Measurements from ENCODE around the gene ADAM12.

The ADAM12 gene

DNA sequence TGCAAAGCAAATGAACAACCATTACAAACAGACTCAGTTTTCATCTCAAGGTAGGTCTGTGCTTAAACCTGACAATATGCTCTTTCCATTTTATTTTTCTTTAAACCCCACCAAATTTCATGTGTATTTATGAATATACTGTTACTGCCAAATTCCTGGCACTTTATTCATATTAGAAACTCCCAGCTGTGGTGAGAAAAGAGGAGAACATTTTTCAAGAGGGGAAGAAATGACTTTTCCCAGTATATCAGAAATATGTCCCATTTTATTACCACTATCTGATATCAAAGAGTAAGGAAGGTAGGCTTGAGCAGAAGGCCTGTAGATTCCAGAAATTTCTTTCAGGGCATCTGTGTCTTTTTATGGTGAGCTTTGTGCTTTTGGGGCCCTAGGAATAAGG, 189.6 kb downstream of the ADAM12 start:
- TF ChIP-seq, protein P1, sequence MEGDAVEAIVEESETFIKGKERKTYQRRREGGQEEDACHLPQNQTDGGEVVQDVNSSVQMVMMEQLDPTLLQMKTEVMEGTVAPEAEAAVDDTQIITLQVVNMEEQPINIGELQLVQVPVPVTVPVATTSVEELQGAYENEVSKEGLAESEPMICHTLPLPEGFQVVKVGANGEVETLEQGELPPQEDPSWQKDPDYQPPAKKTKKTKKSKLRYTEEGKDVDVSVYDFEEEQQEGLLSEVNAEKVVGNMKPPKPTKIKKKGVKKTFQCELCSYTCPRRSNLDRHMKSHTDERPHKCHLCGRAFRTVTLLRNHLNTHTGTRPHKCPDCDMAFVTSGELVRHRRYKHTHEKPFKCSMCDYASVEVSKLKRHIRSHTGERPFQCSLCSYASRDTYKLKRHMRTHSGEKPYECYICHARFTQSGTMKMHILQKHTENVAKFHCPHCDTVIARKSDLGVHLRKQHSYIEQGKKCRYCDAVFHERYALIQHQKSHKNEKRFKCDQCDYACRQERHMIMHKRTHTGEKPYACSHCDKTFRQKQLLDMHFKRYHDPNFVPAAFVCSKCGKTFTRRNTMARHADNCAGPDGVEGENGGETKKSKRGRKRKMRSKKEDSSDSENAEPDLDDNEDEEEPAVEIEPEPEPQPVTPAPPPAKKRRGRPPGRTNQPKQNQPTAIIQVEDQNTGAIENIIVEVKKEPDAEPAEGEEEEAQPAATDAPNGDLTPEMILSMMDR (IDR thresholded peaks at IDR 0.05; ENCODE audit: borderline replicate concordance, insufficient read depth, low read depth, low read length) = no peak
- no peak overlapping the region for H3K4me3 ChIP-seq (ENCODE audit: low read depth, low read length)

DNA sequence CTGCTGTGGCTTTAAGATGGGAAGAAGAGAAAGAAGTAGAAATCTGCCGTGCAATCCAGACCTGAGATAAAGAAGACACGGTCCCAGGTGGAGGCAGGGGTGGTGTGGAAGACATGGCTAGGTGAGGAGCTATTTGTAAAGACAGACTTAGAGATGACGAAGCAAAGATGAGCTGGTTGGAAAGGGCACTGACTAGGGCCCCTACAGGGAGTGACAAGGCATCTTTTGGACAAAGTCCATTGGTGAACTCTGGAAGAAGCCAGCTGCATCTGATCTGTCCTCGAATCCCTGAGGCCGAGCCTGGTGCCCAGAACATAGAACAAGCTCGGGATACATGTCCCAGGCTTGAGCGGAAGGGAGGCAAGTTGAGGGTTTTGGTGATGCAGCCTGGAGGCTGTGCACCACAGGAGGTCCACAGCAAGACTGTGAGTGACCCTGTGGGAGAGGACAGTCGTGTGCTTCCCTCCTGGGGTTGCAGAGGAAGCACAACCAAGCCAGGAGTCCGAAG, 191.2 kb downstream of the ADAM12 start:
- TF ChIP-seq, protein P1 (IDR thresholded peaks at IDR 0.05; ENCODE audit: borderline replicate concordance, insufficient read depth, low read depth, low read length) = no peak
- H3K4me3 ChIP-seq (ENCODE audit: low read depth, low read length) = no peak overlapping the region

DNA sequence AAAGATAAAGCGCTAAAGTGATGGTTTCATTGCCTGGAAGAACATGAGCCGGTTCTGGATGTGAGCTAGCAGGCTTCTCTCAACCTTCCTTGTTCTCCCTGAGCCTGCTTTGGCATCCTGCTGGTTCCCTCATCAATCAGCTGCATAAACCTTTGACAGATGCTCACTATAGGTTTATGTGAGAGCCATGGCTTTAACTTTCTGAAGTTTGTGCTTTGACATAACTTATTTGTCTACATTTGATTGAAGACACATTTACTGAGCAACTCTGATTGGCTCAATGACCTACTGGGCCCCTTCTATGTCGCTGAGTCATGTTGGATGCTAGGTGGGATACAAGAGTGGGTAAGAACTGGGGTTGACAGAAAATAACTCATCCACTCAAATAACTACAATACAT, 192.0 kb downstream of the ADAM12 start:
- no peak overlapping the region for H3K4me3 ChIP-seq (ENCODE audit: low read depth, low read length)
- TF ChIP-seq, protein P1 (IDR thresholded peaks at IDR 0.05; ENCODE audit: borderline replicate concordance, insufficient read depth, low read depth, low read length) = no peak

DNA sequence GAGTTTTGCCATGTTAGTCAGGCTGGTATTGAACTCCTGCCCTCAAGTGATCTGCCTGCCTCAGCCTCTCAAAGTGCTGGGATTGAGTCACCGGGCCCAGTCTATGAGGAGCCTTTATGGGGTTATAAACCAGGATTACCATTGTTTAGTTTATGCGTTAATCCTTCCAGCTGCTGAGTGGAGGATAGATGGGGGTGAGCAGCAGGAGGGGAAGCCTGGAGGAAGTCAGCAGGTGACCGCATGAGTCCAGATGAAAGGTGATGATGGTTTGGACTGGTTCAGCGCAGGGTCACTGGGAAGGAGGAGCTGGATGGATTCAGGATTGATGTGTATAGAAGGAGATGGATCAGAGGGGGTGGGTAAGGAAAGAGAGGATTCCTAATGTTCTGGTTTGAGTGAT, 197.1 kb downstream of the ADAM12 start:
- TF ChIP-seq, protein P1 (IDR thresholded peaks at IDR 0.05; ENCODE audit: borderline replicate concordance, insufficient read depth, low read depth, low read length) = no peak
- no peak overlapping the region for H3K4me3 ChIP-seq (ENCODE audit: low read depth, low read length)

DNA sequence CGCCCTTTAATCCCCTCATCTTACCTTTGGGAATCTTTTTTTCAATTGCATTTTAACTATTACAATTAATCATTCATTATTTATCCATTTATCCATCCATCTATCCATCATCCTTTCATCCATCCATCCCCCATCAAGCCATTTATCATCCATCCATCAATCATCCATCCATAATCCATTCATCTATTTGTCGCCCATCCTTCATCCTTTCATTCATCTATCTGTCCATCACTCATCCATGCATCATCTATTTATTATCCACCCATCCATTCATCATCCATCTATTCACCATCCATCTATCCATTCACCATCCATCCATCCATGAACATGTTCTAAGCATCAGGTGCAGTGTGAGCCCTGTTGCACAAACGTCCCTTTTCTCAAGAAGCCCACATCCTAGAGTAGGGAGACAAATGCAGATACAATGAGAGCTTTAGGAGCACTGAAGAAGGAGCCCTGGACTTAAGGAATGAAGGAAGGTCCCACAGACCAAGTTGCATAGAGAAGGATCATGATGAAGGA, 199.5 kb downstream of the ADAM12 start:
- TF ChIP-seq, protein P1 (IDR thresholded peaks at IDR 0.05; ENCODE audit: borderline replicate concordance, insufficient read depth, low read depth, low read length) = no peak
- no peak overlapping the region for H3K4me3 ChIP-seq (ENCODE audit: low read depth, low read length)

DNA sequence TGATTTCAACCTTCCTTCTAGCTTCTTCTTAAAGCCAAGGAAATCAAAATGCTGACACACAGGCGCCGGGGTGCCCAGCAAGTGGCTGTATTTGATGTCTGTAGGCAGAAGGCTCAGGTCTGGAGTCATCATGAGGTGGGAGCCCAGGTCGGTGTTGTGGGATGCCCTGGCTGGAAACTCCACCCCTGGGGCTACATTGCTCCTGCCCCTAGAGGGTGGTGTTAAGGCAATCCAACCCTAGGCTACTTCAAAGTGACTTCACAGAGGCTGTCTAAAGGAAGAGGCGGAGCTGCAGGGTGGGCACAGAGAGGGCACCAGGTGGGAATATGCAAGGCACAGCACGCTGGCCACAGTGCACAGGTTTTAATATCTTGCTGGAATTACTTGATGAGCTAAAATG, 200.9 kb downstream of the ADAM12 start:
- TF ChIP-seq, protein P1 (IDR thresholded peaks at IDR 0.05; ENCODE audit: borderline replicate concordance, insufficient read depth, low read depth, low read length) = no peak
- H3K4me3 ChIP-seq (ENCODE audit: low read depth, low read length) = no peak overlapping the region

DNA sequence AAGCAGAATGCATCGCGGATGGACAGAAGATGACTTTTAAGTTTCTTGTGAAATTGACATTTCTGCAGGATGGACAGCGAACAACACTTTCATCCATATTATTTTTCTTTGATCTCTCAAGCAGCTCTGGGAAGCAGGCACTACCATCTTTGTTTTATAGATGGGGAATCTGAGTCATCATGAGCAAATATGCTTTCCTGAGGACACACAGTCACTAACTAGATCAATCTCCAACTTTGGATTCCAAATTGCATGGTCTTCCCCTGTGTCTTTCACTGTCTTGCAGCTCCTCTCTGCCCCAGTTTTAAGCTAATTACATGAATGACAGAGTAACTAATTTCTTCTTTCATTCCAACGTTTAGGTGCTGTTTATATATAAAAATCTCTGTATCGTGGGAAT, 201.5 kb downstream of the ADAM12 start:
- TF ChIP-seq, protein P1 (IDR thresholded peaks at IDR 0.05; ENCODE audit: borderline replicate concordance, insufficient read depth, low read depth, low read length) = no peak

More for the DNA sequence above, 201.5 kb downstream of the ADAM12 start:
- no peak overlapping the region for H3K4me3 ChIP-seq (ENCODE audit: low read depth, low read length)
